ENCODE data around the gene LRRK1. TPM values are rescaled to one million over a fixed set of nuclear protein-coding genes. Genes with fewer than 3 reads are reported as not detected.

Gene LRRK1
- total and polyA plus RNA-seq, 2 of the 4 experiments (the other 2 are of a cell fraction): 3.0 to 5.8 TPM

DNA sequence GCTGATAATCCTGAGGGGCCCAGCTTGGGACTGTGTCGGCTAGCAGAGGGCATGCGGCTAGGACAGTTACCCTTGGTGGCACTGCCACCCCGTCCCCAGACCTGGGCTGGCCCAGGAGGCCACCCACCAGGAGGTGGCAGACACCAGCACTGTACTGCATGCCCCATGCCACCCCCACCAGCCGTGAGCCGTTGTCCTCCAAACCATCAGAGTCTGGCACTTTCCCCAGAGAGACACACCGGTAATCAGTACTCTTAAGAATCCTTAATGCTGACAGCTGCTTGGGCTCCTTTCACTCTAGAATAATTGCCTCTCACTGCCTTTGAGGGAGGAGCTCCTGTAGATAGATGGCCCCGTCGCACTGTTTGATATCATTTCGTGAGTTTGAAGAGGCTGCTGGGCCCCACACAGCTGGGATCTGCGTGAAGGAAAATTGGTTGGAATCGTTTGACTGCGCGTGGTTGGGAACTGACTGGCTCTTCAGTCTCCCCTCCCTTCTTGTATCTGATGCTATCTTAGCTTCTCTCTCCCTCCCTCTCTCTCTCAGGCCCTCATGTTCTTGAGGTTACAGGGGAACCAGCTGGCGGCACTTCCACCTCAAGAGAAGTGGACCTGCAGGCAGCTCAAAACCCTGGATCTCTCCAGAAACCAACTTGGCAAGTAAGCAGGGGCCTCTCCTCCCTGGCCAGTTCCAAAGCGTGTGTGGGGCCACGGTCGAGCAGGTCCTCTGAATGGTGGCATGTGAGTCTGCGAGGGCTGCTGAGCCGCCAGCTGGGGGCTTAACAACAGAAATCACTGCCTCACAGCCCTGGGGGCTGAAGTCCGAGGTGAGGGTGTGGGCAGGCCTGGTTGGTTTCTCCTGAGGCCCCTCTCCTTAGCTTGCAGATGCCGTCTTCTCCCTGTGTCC is 94.9 kb downstream of the LRRK1 start:
- H2BK15ac ChIP-seq (ENCODE audit: low read depth, low read length): no peak overlapping the region
- no peak overlapping the region for H3K4me3 ChIP-seq (ENCODE audit: insufficient read depth, low read depth, low read length)
- no peak overlapping the region for H3K14ac ChIP-seq (replicated peaks; ENCODE audit: low read depth, low read length)
- H2BK20ac ChIP-seq (ENCODE audit: low read depth, low read length): no peak overlapping the region
- H3K9me1 ChIP-seq (ENCODE audit: insufficient read depth, low read length): no peaks in the 10 kb centered on the region
- no peak overlapping the region for H2BK120ac ChIP-seq (ENCODE audit: low read depth, low read length)
- no peak overlapping the region for H2AK5ac ChIP-seq (ENCODE audit: low read depth, low read length)
- in situ Hi-C loops (cut with MboI; ENCODE audit: low sequenced_read_pairs) (no loop called here), intact Hi-C loops (cut with micrococcal nuclease) (loop anchor here (10.0 kb wide), 1 partner anchor 631 kb away; no protein-coding TSS in a partner anchor), dilution Hi-C loops (cut with HindIII; ENCODE audit: low sequenced_read_pairs, unreplicated experiment) (loop anchor here (25.0 kb wide), 1 partner anchor 377 kb away; no protein-coding TSS in a partner anchor)
- no peak overlapping the region for H3K27ac ChIP-seq (ENCODE audit: insufficient read depth, low read length)
- H3K79me1 ChIP-seq (ENCODE audit: low read depth in 1 of 2, low read length in 2 of 2): no peaks in the 10 kb centered on the region
- H3K4me2 ChIP-seq (ENCODE audit: low read depth, low read length): no peak overlapping the region
- peaks cover 7% of the 10 kb centered on the region; the same call in 1 of the 2 replicates for H3K4me1 ChIP-seq (ENCODE audit: control insufficient read depth, insufficient read depth, low read length)
- no peak overlapping the region for H3K9ac ChIP-seq (ENCODE audit: low read depth, low read length)
- H3K23ac ChIP-seq (ENCODE audit: low read depth, low read length): no peak overlapping the region
- no peak overlapping the region for H4K5ac ChIP-seq (ENCODE audit: low read depth, low read length)
- H3K27me3 ChIP-seq (ENCODE audit: control insufficient read depth, insufficient read depth, low read length): no peaks in the 10 kb centered on the region
- no peak overlapping the region for H3K56ac ChIP-seq (ENCODE audit: extremely low read depth, insufficient read depth, low read length)
- H4K91ac ChIP-seq (ENCODE audit: insufficient read depth, low read depth, low read length): no peak overlapping the region
- H4K20me1 ChIP-seq (ENCODE audit: insufficient read depth, low read length): no peaks in the 10 kb centered on the region
- 78% methylated on average over 8 of the region's 21 CpGs; no CpG with 5 or more reads in 1 of the 2 experiments for WGBS, 2 experiments (ENCODE audit: extremely low coverage in 2 of 2, insufficient read length in 1 of 2)
- H2AFZ ChIP-seq (replicated peaks; ENCODE audit: low read length, poor library complexity): no peak overlapping the region
- TF ChIP-seq BHLHE40 (IDR thresholded peaks at IDR 0.05; ENCODE audit: low read depth, low read length) (no peak), MAFK (IDR thresholded peaks at IDR 0.05; ENCODE audit: low read depth, low read length) (no peak), ELK1 (IDR thresholded peaks at IDR 0.05; ENCODE audit: borderline replicate concordance, low read depth, low read length) (no peak), RCOR1 (IDR thresholded peaks at IDR 0.05; ENCODE audit: insufficient replicate concordance, low read length) (no peak), MAZ (IDR thresholded peaks at IDR 0.05; ENCODE audit: borderline replicate concordance, low read depth, low read length) (no peak), RAD21 (IDR thresholded peaks at IDR 0.05; ENCODE audit: low read length) (no peak), FOS (IDR thresholded peaks at IDR 0.05; ENCODE audit: low read depth, low read length) (no peak)
- TF ChIP-seq, protein P1, sequence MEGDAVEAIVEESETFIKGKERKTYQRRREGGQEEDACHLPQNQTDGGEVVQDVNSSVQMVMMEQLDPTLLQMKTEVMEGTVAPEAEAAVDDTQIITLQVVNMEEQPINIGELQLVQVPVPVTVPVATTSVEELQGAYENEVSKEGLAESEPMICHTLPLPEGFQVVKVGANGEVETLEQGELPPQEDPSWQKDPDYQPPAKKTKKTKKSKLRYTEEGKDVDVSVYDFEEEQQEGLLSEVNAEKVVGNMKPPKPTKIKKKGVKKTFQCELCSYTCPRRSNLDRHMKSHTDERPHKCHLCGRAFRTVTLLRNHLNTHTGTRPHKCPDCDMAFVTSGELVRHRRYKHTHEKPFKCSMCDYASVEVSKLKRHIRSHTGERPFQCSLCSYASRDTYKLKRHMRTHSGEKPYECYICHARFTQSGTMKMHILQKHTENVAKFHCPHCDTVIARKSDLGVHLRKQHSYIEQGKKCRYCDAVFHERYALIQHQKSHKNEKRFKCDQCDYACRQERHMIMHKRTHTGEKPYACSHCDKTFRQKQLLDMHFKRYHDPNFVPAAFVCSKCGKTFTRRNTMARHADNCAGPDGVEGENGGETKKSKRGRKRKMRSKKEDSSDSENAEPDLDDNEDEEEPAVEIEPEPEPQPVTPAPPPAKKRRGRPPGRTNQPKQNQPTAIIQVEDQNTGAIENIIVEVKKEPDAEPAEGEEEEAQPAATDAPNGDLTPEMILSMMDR (conservative IDR thresholded peaks at IDR 0.05; ENCODE audit: low read depth, low read length): no peak
- H2AK9ac ChIP-seq (replicated peaks; ENCODE audit: low read depth, low read length, poor library complexity): no peak overlapping the region
- ChIA-PET CTCF (no interaction called here), POLR2A (ENCODE audit: unreplicated experiment) (no interaction called here)
- H4K8ac ChIP-seq (ENCODE audit: low read depth in 2 of 2, low read length in 2 of 2): no peak overlapping the region
- no peaks in the 10 kb centered on the region for H3K9me3 ChIP-seq (ENCODE audit: control insufficient read depth, insufficient read depth, low read length)
- no peak for ATAC-seq (ENCODE audit: low read depth)
- no peak overlapping the region for H3K18ac ChIP-seq (ENCODE audit: low read depth, low read length)
- peaks cover 9% of the 10 kb centered on the region for H3K36me3 ChIP-seq (ENCODE audit: control insufficient read depth, insufficient read depth, low read length)
- no peak overlapping the region for H3K4ac ChIP-seq (ENCODE audit: low read depth, low read length)
- no peak for DNase-seq
- BruUV-seq (replicated peaks): no TSS peak
- no peak overlapping the region for H2BK5ac ChIP-seq (ENCODE audit: low read depth, low read length, poor library complexity, severe bottlenecking)
